ENCODE measurements around the gene PLCB4.

PLCB4 gene

DNA sequence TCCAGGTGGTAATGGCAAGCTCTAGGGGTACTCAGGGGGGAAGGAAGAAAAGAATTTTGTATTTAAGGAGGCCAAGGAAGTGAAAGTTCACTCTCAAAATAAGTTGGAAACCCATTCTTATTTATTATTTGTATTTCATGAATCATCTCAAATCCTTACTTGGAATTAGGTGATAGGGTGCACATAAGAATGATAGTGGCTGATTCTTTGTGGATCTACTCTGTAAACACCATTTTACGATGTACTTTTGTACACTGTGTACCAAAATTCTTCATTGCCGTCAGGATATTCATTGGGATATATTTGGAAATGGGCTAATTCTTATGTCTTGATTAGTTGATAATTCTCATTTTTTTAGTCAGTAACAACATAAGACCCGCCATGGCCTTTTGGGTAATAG, 266.0 kb downstream of the PLCB4 start:
- no peak for DNase-seq

DNA sequence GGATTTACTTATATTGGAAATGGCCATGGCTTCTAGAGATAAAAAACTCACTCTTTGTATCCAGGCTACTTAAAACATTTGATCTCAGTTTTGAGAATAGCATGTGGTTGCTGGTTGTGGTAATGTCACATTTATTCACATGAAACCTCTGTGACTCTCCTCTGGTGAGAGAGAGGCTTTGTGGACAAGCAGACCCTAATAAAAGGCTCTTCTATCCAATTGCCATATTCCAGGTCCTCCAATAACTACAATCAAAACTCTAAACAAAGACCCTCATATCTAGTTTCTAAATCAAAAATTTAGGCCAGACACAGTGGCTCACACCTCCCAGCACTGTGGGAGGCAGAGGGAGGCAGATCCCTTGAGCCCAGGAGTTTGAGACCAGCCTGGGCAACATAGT, 269.2 kb downstream of the PLCB4 start:
- no peak for DNase-seq

DNA sequence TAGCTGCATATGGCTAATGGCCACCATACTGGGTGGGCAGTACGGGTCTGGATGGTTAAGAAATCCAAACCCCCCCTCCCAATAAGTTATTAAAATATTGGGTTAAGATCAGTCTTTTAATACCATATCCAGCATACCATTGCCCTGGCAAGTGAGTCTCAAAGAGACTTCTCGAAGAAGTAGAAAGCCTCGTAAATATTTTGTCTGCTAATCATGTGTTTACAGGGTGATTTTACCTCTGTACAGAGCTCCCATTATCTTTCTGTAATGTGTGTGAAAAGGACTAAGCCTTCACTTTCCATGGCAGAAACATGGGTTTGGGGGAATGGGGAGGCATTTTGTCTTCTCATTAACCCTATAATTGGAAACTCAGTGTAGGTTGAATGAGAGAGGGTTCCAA, 270.8 kb downstream of the PLCB4 start:
- DNase-seq, result no peak

DNA sequence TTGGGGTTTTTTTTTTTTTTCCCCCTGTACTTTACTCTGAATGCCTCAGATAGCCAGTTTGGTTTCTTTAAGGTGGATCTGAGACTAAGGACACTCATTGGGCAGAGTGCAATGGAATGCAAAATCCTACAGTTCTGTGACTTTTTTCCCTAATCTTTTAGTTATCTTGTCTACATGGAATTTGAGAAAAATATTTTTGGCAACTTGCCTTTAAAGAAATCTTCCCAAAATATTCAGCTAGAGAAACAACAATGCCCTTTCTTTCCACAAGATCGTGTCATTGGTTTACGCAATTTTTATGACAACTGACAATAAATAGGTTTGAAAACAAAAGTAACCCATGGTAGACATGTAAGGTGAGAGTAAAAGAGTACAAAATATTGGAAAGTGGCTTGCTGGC, 273.8 kb downstream of the PLCB4 start:
- no peak for DNase-seq

DNA sequence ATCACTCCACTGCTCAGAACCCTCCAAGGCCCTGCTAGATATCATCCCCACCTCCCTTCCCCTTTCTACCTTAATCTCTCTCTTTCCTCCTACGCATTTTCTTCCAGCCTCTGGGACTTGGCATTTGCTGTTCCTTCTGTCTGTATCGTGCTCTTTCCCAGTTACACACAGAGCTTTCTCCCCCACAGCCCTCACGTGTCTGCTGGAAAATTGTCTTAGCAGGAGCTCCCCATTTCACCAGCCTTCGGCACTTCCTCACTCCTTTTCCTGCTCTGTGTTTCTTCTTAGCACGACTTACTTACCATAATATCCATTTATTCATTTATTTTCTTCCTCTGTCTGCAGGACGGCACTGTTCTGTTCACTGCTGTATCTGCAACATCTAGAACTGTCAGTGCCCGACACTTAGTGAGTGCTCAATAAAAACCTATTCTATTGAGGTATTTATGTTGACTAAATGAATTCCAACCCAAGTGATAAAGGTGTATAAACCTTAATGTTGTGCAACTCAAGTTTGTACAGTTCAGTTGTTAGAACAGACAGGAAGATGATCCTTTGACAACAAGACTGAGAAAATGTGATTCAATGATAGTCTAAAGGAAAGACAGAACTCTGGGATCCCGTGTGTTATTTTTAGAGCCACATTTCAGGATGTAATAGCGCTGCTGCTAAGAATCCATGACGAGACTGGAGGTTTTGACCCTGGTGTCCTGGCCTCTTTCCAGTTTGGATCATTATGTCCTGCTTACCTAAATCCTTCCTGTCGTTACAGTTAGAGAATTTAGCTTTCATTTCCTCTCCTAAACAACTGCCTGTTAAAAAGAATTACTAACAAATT, 275.4 kb downstream of the PLCB4 start:
- no peak for DNase-seq

DNA sequence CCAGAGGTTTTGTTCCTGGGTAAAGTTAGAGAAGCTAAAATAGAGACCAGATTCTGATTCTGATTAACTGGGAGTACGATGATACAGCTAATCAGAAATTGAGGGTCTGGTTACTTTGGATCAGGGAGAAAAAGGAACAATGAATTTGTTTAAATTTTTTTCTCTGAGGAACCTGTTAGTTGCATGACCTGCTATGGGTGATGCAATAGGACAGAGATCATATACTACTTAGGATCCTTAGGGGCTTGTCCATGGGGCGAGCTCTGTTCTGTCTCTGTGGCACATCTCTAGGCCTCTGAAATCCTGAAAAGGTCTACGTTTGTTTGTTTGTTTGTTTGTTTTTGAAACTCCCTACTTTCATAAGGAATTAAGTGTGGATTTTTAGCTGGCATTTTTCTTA, 279.4 kb downstream of the PLCB4 start:
- DNase-seq, result no peak

DNA sequence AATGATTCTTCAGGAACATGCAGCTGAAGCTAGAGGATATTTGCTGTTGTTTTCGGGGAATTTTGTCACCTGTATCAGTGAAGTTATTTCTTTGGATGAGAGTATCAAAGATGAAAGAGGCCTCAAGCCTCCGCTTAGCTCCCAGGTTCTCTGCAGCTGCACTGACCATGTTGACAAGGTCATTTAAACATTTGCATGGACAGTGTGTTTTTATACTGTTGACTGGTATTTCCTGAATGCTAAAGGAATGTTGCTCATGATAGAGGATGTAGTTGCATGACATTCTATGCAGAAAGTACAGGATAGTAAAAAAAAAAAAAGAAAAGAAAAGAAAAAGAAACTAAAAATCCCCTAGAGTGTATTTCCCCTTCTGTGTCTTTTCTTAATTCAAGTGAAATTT, 279.9 kb downstream of the PLCB4 start:
- DNase-seq, result no peak

DNA sequence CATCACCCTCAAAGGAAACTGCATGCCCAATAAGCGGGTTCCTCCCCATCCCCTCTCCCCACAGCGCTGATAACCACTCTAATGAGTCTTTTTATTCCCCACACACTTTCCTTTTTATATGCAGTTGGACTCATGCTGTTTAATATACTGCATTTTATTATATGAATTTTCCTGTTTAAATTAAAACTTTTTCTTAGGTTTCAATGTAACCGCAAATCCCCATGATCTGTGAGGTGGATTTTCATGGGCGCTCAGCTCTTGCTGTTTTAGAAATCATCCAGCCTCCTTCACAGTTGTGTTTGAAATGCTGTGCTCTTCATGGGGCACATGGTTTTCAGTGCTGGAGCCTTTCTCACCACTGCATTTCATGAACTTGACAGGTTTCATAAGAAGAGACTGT, 280.4 kb downstream of the PLCB4 start:
- no peak for DNase-seq

DNA sequence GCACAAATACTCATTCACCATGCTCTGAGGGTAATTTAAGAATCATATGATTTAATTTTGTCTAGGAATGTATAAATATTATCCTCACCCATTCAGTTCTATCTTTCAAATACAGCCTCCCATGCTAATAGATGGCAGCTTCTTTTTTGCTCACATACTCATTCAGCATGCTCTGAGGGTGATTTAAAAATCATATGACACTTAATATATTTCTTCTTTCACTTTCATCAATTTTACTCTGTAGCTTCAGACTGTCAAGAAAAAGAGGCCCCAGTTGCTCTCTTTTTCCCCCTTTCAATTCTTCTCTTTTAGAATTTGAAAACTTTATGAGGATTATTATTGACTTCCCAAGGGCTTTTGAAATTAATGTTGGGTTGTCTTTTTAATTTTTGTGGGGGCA, 283.9 kb downstream of the PLCB4 start:
- DNase-seq, result no peak

DNA sequence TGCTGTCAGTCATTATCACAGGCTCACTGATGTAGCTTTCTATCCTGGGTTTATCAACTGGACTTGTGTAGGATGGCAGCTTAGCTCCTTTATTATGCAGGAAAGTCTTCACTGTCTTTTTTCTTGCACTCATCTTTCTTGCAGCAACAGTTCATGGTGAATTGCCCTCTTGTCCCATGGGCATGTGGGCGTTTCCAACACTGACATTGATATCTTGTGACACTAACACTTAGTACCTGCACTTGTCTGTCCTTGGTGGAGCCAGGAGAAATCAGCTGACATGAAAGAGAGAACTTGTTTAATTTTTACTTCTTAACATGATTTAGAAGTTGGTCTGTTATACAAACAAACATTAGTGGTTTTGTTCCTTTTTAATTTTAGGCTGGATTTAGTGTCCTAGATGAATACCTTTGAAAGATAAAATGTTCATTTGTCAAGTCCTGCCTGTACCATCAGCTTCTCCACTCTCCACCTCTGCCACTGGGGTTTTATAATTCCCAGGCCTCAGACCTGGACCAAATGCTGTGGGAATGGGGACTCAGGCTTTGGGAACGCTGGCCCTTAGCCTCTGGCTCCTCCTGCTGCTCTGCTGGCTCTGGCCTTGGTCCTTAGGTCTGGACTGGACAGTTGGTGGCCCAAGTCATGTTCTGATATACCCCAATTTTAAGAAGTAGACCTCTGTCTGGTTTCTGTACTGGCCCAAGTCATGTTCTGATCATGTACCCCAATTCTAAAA, 284.5 kb downstream of the PLCB4 start:
- no peak for DNase-seq

DNA sequence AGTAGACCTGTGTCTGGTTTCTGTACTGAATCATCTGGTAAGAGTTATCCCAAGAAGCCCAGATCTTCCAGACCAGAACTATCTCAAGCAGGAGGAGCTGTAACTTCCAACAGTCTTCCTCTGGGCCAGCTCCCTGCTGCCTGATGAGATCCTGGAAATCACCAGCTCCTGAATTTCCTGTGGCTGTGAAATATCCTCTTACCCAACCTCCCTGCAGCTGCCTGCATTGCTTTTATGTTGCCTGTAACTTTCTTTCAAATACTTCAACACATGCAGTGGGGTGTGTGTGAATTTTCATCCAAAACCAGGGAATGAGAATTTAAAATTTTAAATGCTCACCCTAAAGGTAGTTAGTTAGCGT, 285.0 kb downstream of the PLCB4 start:
- DNase-seq, result no peak

DNA sequence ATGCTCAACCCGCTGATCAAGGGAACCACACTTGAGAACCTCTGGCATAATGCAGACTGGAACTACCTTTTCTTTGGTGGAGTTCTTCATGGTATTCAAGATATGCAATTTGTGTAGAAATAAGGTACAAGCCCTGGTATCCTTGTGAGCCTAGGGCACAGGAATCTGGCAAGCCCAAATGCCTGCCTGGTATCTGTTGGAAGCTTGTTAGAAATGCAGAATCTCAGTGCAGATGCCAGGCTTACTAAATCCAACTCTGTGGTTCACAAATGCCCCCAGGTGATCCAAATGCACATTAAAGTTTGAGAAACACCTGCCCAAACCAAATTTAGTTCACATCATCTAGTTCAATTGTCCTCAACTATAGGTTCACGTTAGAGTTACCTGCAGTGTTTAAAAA, 285.7 kb downstream of the PLCB4 start:
- DNase-seq, result no peak

DNA sequence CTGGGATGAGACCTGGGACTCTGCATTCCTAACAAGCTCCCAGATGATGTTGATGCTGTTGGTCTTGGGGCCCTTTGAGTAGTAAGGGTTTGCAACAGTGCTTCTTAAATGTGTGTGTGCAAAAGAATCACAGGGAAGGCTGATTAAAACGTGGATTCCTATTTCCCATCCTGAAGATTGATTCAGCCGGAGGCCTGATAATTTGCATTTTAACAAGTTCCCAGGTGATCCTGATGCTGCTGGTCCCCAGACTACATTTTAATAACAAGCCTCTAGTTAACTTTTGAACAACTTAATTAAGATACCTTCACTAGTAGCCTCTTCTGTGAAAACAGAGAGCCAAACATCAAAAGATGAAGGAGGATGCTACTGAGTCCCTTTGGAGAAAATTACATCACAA, 289.1 kb downstream of the PLCB4 start:
- DNase-seq, result no peak

DNA sequence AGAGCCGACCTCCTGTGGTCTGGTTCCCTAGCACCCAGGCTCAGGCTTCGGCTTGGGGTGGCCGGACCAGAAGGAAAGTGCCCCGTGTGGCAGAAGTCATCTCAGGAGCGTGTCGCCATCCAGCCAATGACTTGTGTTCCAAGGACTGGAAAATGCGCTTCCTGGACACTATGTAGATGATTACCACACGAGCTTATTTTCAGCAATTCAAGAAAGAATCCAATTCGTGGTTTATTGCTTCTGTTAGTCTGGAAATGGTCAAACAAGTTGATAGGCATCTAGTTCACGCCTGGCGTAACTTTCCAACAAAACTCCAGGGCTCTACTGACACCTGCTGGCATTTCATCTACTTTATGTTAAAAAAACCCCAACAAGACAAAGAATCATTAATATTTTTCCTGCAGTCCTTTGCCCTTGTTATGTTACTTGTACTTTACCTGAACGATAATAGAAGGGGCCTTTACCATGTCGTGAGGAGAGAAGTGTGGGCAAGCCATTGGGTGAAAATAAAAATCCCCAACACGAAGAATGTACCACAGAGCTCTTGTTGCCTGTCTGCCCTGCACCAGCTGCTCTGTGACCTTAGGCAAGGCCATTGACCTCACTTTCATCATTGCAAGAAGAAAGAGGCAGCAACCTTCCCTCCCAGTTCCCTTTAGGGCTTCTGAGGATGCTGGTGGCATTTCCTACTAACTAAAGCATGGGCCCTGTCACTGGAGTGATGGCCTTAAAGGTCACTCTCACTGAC, 290.8 kb downstream of the PLCB4 start:
- DNase-seq, result no peak

DNA sequence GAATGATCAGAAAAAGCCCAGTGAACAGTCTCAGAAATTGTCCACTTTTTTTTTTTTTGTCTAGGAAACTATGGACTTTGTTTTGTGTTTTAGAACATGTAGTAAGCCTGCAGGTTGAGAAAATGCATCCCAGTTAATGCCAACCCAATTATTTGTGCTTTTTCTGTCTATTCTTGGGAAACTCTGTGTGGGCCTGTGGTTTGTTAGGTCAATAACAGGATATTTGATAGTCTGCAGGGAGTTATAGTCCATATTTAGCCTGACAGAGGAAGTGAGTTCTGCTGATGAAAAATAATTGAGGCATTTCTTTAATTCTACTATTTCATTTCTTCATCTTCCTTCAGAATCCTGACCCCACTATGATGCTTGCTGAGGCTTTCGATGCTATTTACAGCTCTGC, 291.5 kb downstream of the PLCB4 start:
- no peak for DNase-seq

DNA sequence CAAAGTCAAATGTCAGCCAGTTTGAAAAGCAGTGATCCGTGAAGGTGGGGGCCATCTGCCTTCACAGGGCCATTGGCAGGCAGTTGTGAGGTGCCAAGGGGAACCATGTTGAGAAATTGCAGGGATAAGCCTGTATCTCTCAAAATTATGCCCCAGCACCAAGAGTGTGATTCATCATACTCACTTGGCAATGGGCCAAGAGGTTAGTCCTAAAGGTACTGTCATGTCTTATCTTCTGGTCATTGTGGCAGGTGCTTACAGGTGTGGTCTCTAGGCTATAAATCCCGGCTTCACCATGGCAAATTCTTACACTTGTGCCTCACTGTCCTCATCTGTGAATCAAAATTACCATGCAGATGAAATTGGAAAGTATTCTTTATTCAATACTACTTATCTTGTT, 294.8 kb downstream of the PLCB4 start:
- DNase-seq, result no peak

DNA sequence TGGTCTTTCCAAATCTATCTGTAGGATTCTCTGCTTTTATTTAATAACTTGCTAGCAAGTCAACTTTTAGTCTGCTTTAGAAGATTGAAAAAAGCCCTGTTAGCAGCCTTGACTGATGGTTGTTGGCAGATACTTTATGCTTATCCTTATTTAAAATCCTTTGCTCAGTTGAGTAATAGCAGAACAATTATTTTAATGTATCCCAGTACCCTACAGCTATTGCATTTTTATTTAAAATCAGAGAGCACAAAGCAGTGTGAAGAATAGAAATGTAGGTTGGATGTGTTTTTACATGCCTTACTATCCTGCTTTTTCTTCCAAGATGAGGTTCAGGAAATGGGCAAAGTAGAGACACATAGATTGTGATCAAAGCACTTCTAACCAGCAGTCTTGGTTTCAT, 298.4 kb downstream of the PLCB4 start:
- DNase-seq, result no peak

DNA sequence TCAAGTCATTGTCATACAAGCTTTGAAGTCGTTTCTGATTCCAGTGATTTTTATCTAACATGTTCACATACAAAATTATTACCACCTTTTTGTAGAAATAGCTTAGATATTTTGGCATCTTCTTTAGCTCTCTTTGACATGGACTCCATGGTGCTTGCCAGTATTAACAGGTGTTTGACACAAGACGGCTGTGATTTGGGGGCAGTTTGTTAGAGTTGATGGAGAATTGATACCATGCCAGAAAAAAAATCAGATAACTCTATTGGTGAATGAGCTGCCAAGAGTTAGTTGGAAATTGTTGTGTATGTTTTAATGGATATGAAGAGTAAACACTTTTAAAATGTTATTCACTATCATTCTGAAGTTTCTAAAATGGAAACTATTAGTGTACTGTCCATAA, 298.9 kb downstream of the PLCB4 start:
- DNase-seq, result no peak

DNA sequence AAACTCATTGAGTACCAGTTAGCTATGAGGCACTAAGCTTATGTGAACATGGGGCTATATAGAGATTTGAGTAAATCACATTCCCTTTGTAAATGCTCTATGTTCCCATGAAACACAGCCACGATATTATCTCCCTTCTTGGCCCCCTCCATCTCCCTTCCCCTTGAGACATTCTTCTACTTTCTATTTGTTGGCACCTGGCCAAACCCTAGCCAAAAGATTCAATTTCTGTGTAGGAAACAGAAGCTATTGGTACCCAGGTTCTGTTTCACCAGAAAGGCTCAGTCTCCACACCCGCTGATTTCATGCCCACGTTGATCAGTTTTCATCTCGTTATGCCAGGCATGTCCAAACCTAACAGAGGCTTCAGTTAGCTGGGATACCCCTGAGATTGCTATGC, 300.0 kb downstream of the PLCB4 start:
- no peak for DNase-seq

DNA sequence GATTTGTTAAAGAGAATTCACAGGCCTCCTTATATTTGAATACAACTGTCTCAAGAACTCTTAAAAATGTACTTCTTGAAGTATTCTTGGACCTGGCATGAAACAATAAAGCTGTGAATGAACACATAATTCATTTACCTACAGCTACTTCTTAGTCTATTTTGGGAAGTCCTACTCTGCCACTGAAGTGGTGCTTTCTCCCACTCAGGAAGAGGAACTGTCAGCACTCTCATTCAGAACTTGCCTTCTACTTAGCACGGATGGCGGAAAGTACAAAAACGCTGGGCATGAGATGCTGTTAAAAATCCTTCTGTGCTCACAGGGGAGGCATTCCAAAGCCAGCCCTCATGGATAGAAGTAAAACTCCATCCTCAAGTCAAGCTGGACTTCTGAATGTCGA, 300.7 kb downstream of the PLCB4 start:
- DNase-seq, result no peak

DNA sequence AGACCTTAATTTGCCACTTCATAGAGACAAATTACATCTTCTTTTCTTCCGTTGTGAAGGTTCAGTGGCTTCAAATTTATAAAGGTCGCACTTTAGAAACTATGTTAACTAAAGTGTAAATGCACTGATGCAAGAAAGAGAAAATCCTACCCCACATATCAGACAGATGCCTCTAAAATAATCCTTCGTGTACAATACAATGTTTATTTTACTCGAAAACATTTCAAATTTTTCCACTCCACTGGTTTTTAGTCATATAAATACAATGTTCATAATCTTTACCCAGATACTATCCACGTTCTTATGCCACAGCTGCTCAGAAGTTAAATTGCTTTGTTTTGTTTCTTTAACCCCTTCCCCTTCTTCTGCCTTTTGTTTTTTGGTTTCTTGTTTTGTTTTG, 305.2 kb downstream of the PLCB4 start:
- DNase-seq, result no peak

DNA sequence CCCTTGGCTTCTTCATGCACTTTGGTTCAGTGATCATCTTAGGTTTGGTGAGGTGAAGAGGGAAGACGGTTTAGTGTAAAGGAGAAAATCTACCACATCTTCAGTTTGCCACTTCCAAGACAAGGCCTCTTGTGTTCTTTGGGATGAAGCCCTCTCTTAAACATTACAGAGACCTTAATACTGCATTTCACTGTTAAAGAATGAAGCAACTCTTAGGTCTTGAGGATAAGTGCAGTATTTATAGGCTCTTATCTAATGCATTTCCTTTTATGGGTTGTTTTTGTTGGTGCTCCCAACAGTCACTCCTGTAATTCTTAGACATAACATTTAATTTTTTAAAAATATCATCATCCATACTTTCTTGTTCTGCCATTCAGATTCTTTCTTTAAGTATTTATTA, 305.6 kb downstream of the PLCB4 start:
- no peak for DNase-seq

DNA sequence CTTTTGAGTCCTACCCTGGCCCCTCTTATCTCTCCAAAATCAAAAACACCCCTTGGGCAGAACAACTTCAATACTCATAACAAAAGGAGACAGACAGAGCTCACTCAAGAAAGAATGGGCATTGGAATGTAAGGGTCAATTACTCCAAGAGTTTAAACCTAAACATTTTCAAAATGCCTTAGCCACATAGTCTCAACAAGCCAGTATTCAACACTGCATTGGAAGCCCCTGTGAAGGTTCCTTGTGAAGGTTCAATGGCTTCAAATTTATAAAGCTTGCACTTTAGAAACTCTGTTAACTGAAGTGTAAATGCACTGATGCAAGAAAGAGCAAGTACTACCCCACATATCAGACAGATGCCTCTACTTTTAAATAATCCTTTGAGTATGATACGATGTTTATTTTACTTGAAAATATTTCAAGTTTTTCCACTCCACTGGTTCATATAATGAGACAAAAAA, 306.4 kb downstream of the PLCB4 start:
- no peak for DNase-seq

DNA sequence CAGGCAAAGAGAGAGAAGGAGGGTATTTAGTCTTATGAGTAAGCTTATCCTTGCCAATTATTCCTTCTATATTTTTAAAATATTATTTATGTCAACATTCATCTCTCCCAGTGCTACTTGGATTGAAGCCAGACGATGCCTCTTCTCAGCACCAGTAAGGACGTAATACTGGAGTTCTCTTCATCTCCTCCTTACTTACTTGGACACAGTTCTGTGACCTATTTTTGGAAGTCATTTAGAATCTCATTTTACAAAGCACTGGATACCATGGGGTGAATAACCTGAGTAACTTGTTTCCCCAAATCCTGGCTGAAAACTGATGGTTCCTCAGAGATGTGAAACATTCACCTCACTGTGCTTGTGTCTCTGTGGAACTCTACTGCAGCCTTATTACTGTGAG, 308.1 kb downstream of the PLCB4 start:
- no peak for DNase-seq
